Natural killer cell (primary cell): ENCODE data around the gene P2RX1. TPM values are rescaled to one million over a fixed set of nuclear protein-coding genes. Genes with fewer than 3 reads are reported as not detected.

ENCODE experiments used
- ATAC-seq, 3 donors: fragments of 150-1000 bp in 2 of 3; fragments of 200-7000 bp in 1 of 3; cut with Tn5 transposase; 1 replicate in 1 of 3; 2 replicates in 2 of 3; pipeline ENCODE4 v1.10.0; 2021; ENCODE audit warnings: mild to moderate bottlenecking in 2 of 3, moderate library complexity in 2 of 3
- DNase-seq, 2 donors: peaks; one replicate each; pipeline versions ENCODE4 v3.0.0 to v3.0.0-alpha.2; 2013 to 2021; ENCODE audit warnings: mixed read lengths in 1 of 2
- H3K27ac ChIP-seq: one replicate; pipeline ENCODE4 v1.5.1; 2013; ENCODE audit warnings: mild to moderate bottlenecking, low read length
- H3K27me3 ChIP-seq: one replicate; pipeline ENCODE4 v1.6.1; 2013; ENCODE audit warnings: low read length; ENCODE audit not compliant: control insufficient read depth, insufficient read depth
- H3K36me3 ChIP-seq: one replicate; pipeline ENCODE4 v1.6.1; 2013; ENCODE audit warnings: low read length; ENCODE audit not compliant: control insufficient read depth, insufficient read depth
- H3K4me1 ChIP-seq: one replicate; pipeline ENCODE4 v1.6.1; 2013; ENCODE audit warnings: low read length; ENCODE audit not compliant: control insufficient read depth, insufficient read depth
- H3K4me3 ChIP-seq: one replicate; pipeline ENCODE4 v1.5.1; 2013; ENCODE audit warnings: low read length
- H3K9me3 ChIP-seq: one replicate; pipeline ENCODE4 v1.6.1; 2013; ENCODE audit warnings: low read length; ENCODE audit not compliant: control insufficient read depth, insufficient read depth
- H3K27ac Mint-ChIP-seq, 2 donors: one replicate each; pipeline ENCODE4 v1.8.0; 2022; ENCODE audit warnings: mild to moderate bottlenecking in 2 of 2, mixed read lengths in 2 of 2, moderate library complexity in 1 of 2
- H3K27me3 Mint-ChIP-seq, 2 donors: one replicate each; pipeline ENCODE4 v1.8.0; 2022; ENCODE audit warnings: low read depth in 2 of 2, mixed read lengths in 2 of 2
- H3K36me3 Mint-ChIP-seq: one replicate; pipeline ENCODE4 v1.8.0; 2022; ENCODE audit warnings: mixed read lengths
- H3K4me1 Mint-ChIP-seq, 2 donors: one replicate each; pipeline ENCODE4 v1.8.0; 2022; ENCODE audit warnings: mixed read lengths in 2 of 2
- H3K4me3 Mint-ChIP-seq: one replicate; pipeline ENCODE4 v1.8.0; 2022; ENCODE audit warnings: mild to moderate bottlenecking, moderate library complexity, mixed read lengths
- H3K9me3 Mint-ChIP-seq, 2 donors: one replicate each; pipeline ENCODE4 v1.8.0; 2022; ENCODE audit warnings: mixed read lengths in 2 of 2
- CTCF ChIP-seq: fragments of 200-600 bp; IDR thresholded peaks from one replicate; pipeline ENCODE4 v1.8.0; 2022; ENCODE audit warnings: antibody characterized with exemption
- WGBS: methylation state at CpG from one replicate; pipeline ENCODE4 v1.1.7; 2013; ENCODE audit warnings: missing lambda C conversion rate; ENCODE audit not compliant: insufficient coverage; 5-methylcytosine and 5-hydroxymethylcytosine counted together
- intact Hi-C: fragments of 100-400 bp; cut with micrococcal nuclease; formaldehyde crosslinking; loops from one replicate; pipeline ENCODE4 v1.14.2; 2022
- total RNA-seq, 4 donors: library from RNA; stranded (reverse); fragments of 120-200 nt in 1 of 4; gene quantifications; one replicate each; pipeline versions ENCODE4 v1.2.3 to v1.2.4, GENCODE V29; 2013 to 2022

The P2RX1 gene
- total RNA-seq, 3 donors from 2014 or later (not counting 1 experiment from before 2014, with no cell fraction given): 2.3 to 15.3 (median 13.4) TPM

DNA sequence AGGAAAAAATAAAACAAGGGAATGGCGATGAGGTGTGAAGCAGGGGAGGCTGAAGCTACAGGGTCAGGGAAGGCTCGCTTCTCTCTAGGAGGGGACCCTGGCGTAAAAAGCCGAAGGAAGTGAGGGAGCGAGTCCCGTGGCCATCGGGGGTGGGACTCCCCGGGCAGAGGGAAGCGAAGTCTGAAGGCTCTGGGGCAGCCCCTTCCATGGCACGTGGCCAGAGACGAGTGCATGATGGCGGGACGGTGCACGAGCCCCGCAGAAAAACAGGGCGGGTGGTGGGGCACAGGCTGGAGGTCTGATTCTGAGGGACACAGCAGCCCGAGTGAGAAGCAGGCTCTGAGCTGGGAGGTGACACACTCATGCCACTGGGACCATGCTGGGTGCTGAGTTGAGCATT is 49.2 kb downstream of the P2RX1 start:
- H3K4me1 Mint-ChIP-seq: peaks cover 8 to 14% of the 10 kb centered on the region in 2 donors
- intact Hi-C loops: no loop called here
- no peak overlapping the region for H3K4me3 ChIP-seq
- TF ChIP-seq CTCF: no peak
- no peaks in the 10 kb centered on the region for H3K27me3 Mint-ChIP-seq
- 83% methylated on average over 17 of the region's 17 CpGs for WGBS
- H3K4me1 ChIP-seq: peaks cover 14% of the 10 kb centered on the region
- H3K36me3 ChIP-seq: no peaks in the 10 kb centered on the region
- H3K36me3 Mint-ChIP-seq: no peaks in the 10 kb centered on the region
- no peaks in the 10 kb centered on the region for H3K9me3 ChIP-seq
- H3K27ac Mint-ChIP-seq: peak overlapping the region in 1 of 2 donors; percentile 22
- ATAC-seq (no peak), DNase-seq (no peak)
- no peaks in the 10 kb centered on the region for H3K9me3 Mint-ChIP-seq
- no peak overlapping the region for H3K27ac ChIP-seq
- H3K27me3 ChIP-seq: no peaks in the 10 kb centered on the region
- no peak overlapping the region for H3K4me3 Mint-ChIP-seq

- Mint-ChIP-seq H3K4me1 (peaks cover 8 to 14% of the 10 kb centered on the region in 2 donors), H3K9me3 (no peaks in the 10 kb centered on the region), H3K27me3 (no peaks in the 10 kb centered on the region), H3K27ac (no peak overlapping the region), H3K4me3 (no peak overlapping the region), H3K36me3 (no peaks in the 10 kb centered on the region)
- no peaks in the 10 kb centered on the region for H3K27me3 ChIP-seq
- no peaks in the 10 kb centered on the region for H3K9me3 ChIP-seq
- H3K27ac ChIP-seq: no peak overlapping the region
- 93% methylated on average over 21 of the region's 21 CpGs for WGBS
- no peak for ATAC-seq
- H3K4me1 ChIP-seq: peaks cover 8% of the 10 kb centered on the region
- H3K36me3 ChIP-seq: no peaks in the 10 kb centered on the region
- no peak for DNase-seq
- intact Hi-C loops: no loop called here
- H3K4me3 ChIP-seq: no peak overlapping the region
- TF ChIP-seq CTCF: no peak
Observed at GRCh38 chr17:3866276-3866675, 50.0 kb downstream of the P2RX1 start.

DNA sequence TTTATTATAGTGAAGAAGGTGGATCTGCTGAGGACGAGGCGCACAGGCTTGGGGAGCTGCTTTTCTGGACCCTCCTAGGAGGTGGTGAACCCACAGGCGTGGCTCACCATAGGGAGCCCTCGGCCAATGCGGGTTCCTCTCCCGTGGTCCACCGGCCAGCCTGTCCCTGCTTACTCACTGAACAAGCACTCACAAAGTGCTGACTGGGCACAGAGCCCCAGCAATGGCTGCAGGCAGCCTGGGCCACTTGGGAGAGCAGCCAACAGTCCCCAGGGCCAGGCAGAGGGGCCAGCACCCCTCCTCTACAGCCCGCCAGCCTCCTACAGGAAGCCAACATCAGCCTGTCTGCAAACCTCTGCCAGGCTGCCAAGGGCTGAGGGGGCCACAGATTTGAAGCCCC is 51.1 kb downstream of the P2RX1 start:
- Histone ChIP-seq H3K36me3 (no peaks in the 10 kb centered on the region), H3K9me3 (no peaks in the 10 kb centered on the region), H3K27me3 (no peaks in the 10 kb centered on the region), H3K4me1 (no peaks in the 10 kb centered on the region), H3K27ac (no peak overlapping the region), H3K4me3 (no peak overlapping the region)
- H3K9me3 Mint-ChIP-seq: no peaks in the 10 kb centered on the region
- peaks cover 0 to 5% of the 10 kb centered on the region in 2 donors for H3K4me1 Mint-ChIP-seq
- WGBS: 85% methylated on average over 8 of the region's 8 CpGs
- H3K36me3 Mint-ChIP-seq: no peaks in the 10 kb centered on the region
- no peak overlapping the region for H3K4me3 Mint-ChIP-seq
- no peak for TF ChIP-seq CTCF
- no peak overlapping the region for H3K27ac Mint-ChIP-seq
- no peak for DNase-seq
- intact Hi-C loops: no loop called here
- no peak for ATAC-seq
- H3K27me3 Mint-ChIP-seq: no peaks in the 10 kb centered on the region

DNA sequence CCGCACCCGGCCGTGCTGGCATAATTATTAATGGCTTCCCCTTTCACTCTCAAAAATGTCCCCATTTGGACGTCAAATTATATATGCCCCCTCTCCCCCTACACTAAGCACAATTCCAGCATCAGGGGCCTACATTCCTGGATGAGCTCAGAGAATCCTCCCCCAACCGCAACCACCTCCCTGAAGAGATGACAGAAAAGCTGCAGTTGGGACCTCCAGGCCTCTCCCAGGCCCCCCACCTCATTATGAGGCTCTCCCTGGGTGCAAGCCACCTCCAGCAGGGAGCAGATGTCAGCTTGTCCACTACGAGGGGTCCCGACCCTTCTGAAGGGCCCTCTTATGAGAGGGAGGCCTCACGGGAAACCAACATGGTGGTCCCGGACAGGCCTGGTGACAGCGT is 51.7 kb downstream of the P2RX1 start:
- no peak overlapping the region for H3K4me3 Mint-ChIP-seq
- Histone ChIP-seq H3K27ac (no peak overlapping the region), H3K4me1 (no peaks in the 10 kb centered on the region), H3K4me3 (no peak overlapping the region), H3K9me3 (no peaks in the 10 kb centered on the region), H3K36me3 (no peaks in the 10 kb centered on the region), H3K27me3 (no peaks in the 10 kb centered on the region)
- TF ChIP-seq CTCF: no peak
- H3K9me3 Mint-ChIP-seq: no peaks in the 10 kb centered on the region
- DNase-seq (no peak), ATAC-seq (no peak)
- peaks cover 0 to 5% of the 10 kb centered on the region in 2 donors for H3K4me1 Mint-ChIP-seq
- no peak overlapping the region for H3K27ac Mint-ChIP-seq
- WGBS: 86% methylated on average over 10 of the region's 10 CpGs
- no peaks in the 10 kb centered on the region for H3K27me3 Mint-ChIP-seq
- intact Hi-C loops: loop anchor here (5.0 kb wide), 1 partner anchor 48 kb away; no protein-coding TSS in a partner anchor
- no peaks in the 10 kb centered on the region for H3K36me3 Mint-ChIP-seq
